HL-60 (cell line): ENCODE measurements around the gene GALNT14.
A peak's percentile ranks its signal among the peaks of the same experiment; 100 is the strongest.

Experiments
- DNase-seq, 2 experiments: peaks; one replicate each; pipeline ENCODE4 v3.0.0-alpha.2; 2010 to 2020; ENCODE audit warnings: low read depth in 1 of 2, low spot score in 1 of 2
- H3K27ac ChIP-seq: fragments of 250-450 bp; sonication (Bioruptor Pico); replicated peaks from 2 replicates; pipeline ENCODE4 v1.5.1; 2020; ENCODE audit warnings: mild to moderate bottlenecking, moderate library complexity
- H3K27me3 ChIP-seq: fragments of 250-450 bp; sonication (Bioruptor Pico); 2 replicates; pipeline ENCODE4 v1.5.1; 2021; ENCODE audit warnings: mild to moderate bottlenecking, moderate library complexity; ENCODE audit not compliant: insufficient read depth, poor library complexity, severe bottlenecking
- H3K4me3 ChIP-seq: replicated peaks from 2 replicates; pipeline ENCODE4 v1.5.1; 2011; ENCODE audit warnings: mild to moderate bottlenecking, control low read depth, low read length; ENCODE audit not compliant: insufficient read depth
- CTCF ChIP-seq: IDR thresholded peaks from one replicate; pipeline ENCODE4 v1.5.1; 2011; ENCODE audit warnings: low read length, control low read depth, inconsistent platforms; ENCODE audit not compliant: insufficient read depth
- GABPA ChIP-seq: IDR thresholded peaks from 2 replicates; pipeline ENCODE4 v1.6.1; 2012; ENCODE audit warnings: low read depth
- POLR2AphosphoS5 ChIP-seq: IDR thresholded peaks from 2 replicates; pipeline ENCODE4 v1.6.1; 2012; ENCODE audit warnings: low read depth
- REST ChIP-seq: IDR thresholded peaks from 2 replicates; pipeline ENCODE4 v1.6.1; 2012; ENCODE audit warnings: low read depth; ENCODE audit not compliant: insufficient replicate concordance
- SPI1 ChIP-seq: IDR thresholded peaks from 2 replicates; pipeline ENCODE4 v1.6.1; 2012; ENCODE audit warnings: low read depth, mild to moderate bottlenecking, borderline replicate concordance

GALNT14 gene

GRCh38 chr2:30934066-30934465, 204.2 kb downstream of the GALNT14 start:
- H3K27me3 ChIP-seq: no peaks in the 10 kb centered on the region
- no peak for TF ChIP-seq GABPA
- TF ChIP-seq SPI1: peak; percentile 36; the same call in 1 of the 2 replicates

DNA sequence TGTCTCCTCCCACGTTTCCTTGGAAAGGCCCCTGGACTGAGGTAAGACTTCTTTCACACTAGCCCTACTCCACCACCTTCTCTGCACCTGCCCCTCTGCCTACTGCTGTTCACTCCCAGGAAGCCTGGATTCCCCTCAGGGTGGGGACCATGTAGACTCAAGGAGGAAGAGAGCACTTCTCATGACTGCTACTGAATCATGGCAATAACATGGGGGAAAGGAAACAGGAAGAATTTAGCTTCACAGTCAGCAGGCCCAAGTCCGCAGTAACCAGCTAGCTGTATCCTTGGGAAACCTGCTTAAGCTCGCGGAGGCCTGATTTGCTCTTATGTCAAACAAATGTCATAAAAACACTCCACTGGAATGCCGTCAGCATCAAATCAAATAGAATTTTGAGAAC, 204.7 kb downstream of the GALNT14 start:
- TF ChIP-seq SPI1 (no peak), GABPA (no peak), REST (no peak)
- peak overlapping the region; percentile 68 for H3K27ac ChIP-seq
- no peak for DNase-seq

More at GRCh38 chr2:30934066-30934465, 204.2 kb downstream of the GALNT14 start:
- Histone ChIP-seq H3K4me3 (no peak overlapping the region), H3K27ac (peak overlapping the region; percentile 68)
- peak; percentile 37 to 89 for DNase-seq

DNA sequence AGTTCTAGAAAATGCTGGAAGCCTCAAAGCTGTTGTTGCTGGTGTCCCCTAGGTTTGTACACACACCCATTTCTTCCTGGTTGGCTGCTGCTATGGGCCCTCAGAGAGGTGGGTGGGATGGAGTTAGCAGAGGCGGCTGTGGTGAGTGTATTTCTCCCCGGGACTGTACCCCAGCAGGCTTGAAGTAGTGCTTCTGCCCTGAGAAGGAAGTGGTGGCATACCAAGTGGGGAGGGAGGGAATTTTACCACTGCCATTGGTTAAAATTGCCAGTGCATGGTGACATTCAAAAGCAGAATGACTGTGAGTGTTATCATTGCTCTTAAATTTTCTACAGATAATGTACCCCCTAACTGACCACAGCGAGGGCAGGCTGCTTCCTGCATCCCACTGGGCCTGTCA, 205.4 kb downstream of the GALNT14 start:
- Histone ChIP-seq H3K27me3 (no peaks in the 10 kb centered on the region), H3K27ac (peak overlapping the region; percentile 68), H3K4me3 (no peak overlapping the region)
- DNase-seq: peak in 1 of 2 experiments; percentile 66
- peak; percentile 49; the same call in 1 of the 2 replicates for TF ChIP-seq SPI1
- no peak for TF ChIP-seq POLR2AphosphoS5
- no peak for TF ChIP-seq REST
- no peak for TF ChIP-seq CTCF
- TF ChIP-seq GABPA: no peak

More for the DNA sequence above, 204.7 kb downstream of the GALNT14 start:
- Histone ChIP-seq H3K4me3 (no peak overlapping the region), H3K27me3 (no peaks in the 10 kb centered on the region)

DNA sequence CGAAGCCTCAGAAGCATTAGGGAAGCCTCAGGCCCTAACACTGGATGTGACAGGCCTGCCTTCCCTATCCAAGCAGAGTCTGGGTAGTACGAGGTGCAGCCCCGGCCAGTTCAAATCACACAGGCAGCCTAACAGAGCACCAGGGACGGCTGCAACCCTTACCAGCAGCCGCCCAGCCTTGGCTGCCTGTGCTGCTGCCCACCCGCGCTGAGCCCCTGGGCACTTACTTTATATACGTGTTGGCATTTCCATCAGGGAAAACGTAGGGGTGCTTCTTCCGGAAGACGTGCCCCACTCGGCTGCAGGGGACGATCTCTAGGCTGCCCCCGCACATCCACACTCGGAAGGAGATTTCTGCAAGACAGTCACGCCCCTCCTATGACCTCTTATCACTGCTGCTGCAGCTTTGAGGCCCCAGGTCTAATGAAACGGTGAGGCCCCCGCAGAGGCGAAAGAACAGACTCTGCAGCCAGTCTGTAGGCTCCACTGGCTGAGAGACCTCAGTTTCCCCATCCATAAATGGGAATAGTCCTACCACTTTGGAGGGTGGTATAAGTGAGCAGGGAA, 206.3 kb downstream of the GALNT14 start:
- TF ChIP-seq SPI1 (no peak), GABPA (no peak), POLR2AphosphoS5 (no peak), REST (no peak), CTCF (no peak)
- Histone ChIP-seq H3K27ac (no peak overlapping the region), H3K27me3 (no peaks in the 10 kb centered on the region), H3K4me3 (no peak overlapping the region)
- no peak for DNase-seq
